DMS53 treated with DMSO at 0.1 percent for 48 hours (cell line): Measurements from ENCODE around the gene GPR68.
"Not testable (repeated sequence)": the region's sequence is repeated elsewhere in the genome, so short reads cannot be mapped to it uniquely, and the experiment has no call there.

Experiments used
- DNase-seq: peaks from one replicate; lab custom pipeline; 2025; ENCODE audit not compliant: unreplicated experiment; lab: John Stamatoyannopoulos, UW

Gene GPR68

GRCh38 chr14:91200802-91201201 is 43.7 kb downstream of the GPR68 start:
- DNase-seq = not testable (repeated sequence)

DNA sequence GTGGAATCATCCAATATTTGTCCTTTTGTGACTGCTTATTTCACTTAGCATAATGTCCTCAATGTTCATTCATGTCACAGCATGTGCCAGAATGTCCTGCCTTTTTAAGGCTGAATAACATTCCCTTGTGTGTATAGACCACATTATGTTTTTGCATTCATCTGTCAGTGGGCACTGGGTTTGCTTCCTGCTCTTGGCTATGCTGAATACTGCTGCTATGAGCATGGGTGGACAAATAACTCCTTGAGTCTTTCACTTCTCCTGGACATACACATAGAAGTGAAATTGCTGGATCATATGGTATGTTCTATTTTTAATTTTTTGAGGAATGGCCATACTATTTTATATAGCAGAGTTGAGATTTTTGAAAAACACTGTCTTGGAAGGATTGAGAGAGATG is 46.9 kb downstream of the GPR68 start:
- DNase-seq = no peak

GRCh38 chr14:91195881-91196280 is 48.6 kb downstream of the GPR68 start:
- DNase-seq = no peak

DNA sequence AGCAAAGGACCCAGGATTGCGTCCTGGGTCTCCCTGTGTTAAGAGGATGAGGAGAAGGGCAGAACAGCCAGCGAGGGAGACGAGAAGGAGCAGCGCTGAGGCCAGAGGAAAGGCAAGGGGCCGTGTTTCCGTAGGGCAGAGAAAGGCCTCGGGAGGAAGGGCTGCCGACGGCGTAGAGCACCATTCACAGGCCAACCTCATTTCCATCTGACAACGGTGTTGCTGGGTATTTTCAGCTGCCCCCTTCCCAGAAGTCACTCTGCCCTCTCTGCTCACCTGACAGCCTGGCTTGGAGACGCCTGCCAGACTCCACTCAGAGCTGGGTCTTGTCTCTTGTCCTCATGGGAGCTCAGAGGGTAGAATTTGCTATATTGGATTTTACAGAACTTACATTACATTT is 51.4 kb downstream of the GPR68 start:
- DNase-seq = no peak

DNA sequence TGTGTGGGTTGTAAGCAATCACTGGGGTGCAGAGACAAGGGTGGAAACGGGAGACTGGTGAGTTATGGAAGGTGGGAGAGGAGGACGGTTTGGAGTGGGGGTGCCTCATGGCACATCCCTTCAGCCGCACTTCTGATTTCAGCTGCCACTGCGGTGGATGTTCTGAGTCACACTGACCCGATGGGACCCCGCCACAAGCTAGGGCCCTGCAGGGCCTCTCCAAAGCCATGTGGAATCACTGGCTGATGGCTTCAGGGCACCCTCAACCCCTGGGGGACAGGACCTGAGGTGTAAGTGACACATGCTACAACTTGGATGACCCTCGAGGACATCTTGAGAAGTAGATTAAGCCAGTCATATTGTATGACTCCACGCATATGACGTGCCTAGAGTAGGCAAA is 53.7 kb downstream of the GPR68 start:
- no peak for DNase-seq

GRCh38 chr14:91187271-91187670 is 57.2 kb downstream of the GPR68 start:
- DNase-seq = no peak

DNA sequence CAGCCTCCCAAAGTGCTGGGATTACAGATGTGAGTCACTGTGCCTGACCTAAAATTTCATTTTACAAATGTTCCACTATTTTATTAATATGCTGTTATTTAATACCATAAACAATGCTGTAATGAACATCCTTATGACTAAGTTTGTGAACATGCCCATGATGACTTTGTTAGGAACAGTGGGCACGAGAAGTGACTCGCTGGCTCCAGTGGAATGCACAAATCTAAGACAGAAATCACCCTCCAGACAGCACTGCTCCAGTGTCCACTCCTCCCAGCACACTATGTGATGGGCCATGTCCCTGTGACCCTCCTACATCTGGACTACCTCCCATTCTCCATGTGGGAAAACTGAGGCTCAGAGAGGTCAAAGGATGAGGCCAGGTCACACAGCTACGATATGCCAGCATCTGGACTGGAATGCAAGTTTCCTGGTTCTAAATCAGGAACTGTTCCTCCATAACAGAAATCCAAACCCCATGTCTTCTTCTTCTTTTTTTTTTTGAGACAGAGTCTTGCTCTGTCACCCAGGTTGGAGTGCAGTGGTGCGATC is 57.9 kb downstream of the GPR68 start:
- no peak for DNase-seq

GRCh38 chr14:91185721-91186120 is 58.8 kb downstream of the GPR68 start:
- no peak for DNase-seq

GRCh38 chr14:91184559-91184958 is 59.9 kb downstream of the GPR68 start:
- no peak for DNase-seq

GRCh38 chr14:91182753-91183152 is 61.8 kb downstream of the GPR68 start:
- DNase-seq = not testable (repeated sequence)
